Measurements from ENCODE around the gene ZNF431.
"Not testable (repeated sequence)": the region's sequence is repeated elsewhere in the genome, so short reads cannot be mapped to it uniquely, and the experiment has no call there.

The ZNF431 gene

DNA sequence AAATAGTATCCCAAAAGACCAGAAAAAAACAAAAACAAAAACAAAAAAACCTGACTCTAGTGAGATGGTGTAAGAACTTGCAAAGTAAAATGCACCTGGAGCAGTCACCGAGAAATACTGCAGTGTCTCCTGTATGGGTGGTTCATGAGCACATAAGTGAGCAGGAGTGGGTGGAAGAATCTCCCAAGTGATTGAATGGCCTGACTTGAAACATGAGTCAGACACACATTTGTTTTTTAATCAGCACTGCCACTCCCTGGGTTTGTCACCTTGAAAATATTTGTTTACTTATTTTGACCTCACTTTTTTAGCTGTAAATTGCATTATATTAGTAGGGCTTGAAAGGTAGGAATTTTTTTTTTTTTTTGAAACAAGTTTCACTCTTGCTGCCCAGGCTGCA lies 2.0 kb downstream of the ZNF431 start:
- no peak for FAIRE-seq
- no peak for DNase-seq (ENCODE audit: insufficient read length, low spot score)

- no peak for FAIRE-seq
- no peak for DNase-seq (ENCODE audit: insufficient read length, low spot score)
Observed at GRCh38 chr19:21147540-21147939, 5.7 kb downstream of the ZNF431 start.

GRCh38 chr19:21148681-21149080 lies 6.8 kb downstream of the ZNF431 start:
- no peak for FAIRE-seq
- DNase-seq (ENCODE audit: insufficient read length, low spot score) = no peak

DNA sequence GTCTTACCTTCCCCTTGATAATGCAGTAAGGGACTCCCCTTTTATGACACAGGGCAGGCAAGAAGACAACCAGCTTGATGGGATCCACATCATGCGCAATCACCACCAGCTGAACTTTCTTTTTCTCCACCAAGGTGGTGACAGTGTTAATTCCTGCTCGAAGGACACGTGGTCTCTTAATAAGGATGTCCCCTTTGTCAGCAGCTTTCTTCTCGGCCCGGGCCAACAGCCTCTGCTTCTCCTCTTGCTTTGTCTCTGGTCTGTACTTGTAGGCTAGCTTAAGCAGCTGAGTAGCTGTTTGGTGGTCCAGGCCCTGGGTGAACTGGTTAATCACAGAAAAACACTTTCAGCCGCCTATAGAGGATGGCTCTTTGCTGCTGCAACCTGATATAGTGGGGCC lies 8.0 kb downstream of the ZNF431 start:
- no peak for FAIRE-seq
- DNase-seq (ENCODE audit: insufficient read length, low spot score) = no peak

DNA sequence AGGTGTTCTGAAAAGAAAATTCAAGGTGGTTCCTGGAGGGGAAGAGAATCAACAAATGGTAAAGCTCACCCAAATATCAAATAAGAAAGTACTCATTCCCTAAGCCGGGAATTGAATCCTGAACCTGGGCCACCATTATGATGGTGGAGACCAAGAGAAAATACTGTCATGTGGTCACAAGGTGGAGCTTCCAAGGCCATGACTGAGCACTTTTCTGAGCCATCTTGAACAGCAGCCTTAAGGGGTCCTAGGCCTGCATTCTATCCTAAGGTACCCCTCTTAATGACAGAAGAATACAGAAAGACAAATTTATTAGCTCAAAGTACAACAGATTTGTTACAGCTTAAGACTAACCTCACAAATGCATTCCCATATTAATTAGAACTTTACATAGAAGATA lies 9.6 kb downstream of the ZNF431 start:
- FAIRE-seq (no peak), DNase-seq (ENCODE audit: insufficient read length, low spot score) (no peak)

GRCh38 chr19:21158523-21159135 lies 16.8 kb downstream of the ZNF431 start:
- no peak for DNase-seq (ENCODE audit: insufficient read length, low spot score)
- no peak for FAIRE-seq

GRCh38 chr19:21164541-21164940 lies 22.7 kb downstream of the ZNF431 start:
- DNase-seq (ENCODE audit: insufficient read length, low spot score) (no peak), FAIRE-seq (no peak)

DNA sequence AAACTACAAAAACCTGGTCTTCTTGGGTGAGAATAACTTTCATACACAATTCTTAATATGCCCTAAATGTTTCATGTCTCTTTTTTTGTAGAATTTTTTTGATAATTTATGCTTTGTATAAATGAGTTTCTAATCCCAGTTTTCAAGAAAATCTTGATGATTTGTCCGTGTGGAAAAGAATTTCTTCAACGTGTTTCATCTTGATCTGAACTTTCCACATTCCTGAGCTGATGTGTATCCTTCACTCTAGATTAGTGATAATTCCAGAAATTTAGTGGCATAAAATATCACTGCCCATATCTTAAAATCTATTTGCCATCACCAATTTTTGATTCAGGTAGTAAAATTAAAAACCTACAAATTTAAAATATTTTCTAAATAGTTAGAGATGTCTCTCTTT lies 24.6 kb downstream of the ZNF431 start:
- FAIRE-seq = no peak
- DNase-seq (ENCODE audit: insufficient read length, low spot score) = no peak

DNA sequence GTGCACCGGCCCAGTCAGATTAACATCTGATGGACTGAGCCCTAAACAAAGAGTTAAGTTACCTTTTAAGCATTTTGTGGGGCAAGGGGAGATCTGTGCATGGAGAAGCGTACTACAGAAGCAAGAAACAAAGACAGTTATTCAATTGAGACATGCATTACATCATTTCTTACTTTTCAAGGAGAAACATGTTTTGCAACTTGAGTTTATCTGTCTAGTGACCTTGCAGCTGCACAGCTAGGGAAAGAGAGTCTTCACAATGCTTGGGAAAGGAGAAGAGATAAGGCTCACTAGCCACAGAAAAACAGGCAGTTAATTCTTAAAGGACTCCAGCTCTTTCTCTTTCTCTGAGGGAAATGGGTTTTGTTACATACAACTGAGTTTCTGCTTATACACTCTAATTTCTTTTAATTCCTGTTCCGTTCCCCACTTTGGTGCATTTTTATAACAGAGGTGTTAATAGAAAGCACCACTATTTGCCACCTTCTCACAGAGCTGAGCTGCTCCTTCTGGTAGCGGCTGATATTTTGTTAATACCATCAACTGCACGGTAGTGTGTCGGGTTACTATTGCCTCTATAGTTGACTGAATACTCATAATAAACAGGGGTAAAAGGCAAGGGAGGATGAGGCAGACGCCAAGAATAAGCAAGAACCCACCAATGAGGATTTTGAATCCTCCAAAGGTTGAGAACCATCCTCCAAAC lies 55.9 kb downstream of the ZNF431 start:
- DNase-seq (ENCODE audit: insufficient read length, low spot score) = no peak
- no peak for FAIRE-seq

DNA sequence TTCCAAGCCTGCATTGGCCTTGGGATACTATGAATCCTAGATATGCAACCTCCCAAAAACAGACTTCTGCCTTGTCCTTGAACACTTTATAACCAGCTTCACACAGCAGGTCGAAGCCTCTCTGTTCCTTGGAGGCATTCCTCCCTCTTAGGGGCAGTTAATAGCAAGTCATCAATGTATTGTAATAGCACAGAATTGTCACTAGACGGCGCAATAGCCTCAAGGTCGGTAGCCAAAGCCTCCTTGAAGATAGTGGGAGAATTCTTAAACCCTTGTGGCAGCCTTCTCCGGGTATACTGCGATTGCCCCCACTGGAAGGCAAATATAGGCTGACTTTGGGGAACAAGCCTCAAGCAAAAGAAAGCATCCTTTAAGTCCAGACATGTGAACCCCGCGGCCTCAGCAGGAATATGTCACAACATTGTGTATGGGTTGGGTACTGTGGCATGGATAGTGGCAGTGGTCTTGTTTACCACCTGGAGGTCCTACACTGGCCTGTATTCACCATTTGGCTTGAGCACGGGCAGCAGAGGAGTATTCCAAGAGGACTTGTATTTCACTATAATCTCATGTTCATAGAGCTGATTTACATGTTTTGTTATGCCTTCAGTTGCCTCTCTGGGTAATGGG lies 61.1 kb downstream of the ZNF431 start:
- DNase-seq (ENCODE audit: insufficient read length, low spot score) = no peak

DNA sequence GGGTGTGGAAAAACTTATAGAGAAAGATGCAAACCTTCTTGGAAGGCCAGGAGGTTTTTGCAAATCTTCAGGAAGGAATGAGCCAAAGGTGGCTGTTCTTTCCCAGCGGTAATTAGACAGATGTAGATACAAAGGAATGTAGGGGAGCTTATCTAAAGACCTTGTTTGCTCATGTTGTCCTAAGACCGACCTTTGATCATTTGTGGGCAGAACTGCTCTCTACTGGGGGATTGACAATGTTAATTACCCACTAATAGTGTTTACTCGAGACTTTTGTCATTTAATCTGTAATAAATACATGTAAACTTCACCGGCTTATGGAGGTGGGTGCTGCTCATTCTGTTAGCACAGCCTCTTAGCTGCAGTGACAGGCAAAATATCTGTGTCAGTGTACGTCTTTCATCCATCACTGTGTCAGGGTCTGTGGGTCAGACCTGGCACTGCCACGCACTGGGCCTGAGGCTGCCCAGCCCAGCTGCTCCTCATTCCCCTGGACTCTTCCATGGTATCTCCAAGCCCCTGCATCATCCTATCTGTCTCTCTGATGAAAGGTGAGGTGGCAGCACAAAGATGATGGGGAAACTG lies 68.3 kb downstream of the ZNF431 start:
- no peak for FAIRE-seq
- DNase-seq (ENCODE audit: insufficient read length, low spot score) = no peak

More for the DNA sequence above, 61.1 kb downstream of the ZNF431 start:
- FAIRE-seq = no peak

GRCh38 chr19:21221693-21222092 lies 79.9 kb downstream of the ZNF431 start:
- DNase-seq (ENCODE audit: insufficient read length, low spot score) (no peak), FAIRE-seq (no peak)

GRCh38 chr19:21229938-21230337 lies 88.1 kb downstream of the ZNF431 start:
- FAIRE-seq; DNase-seq (ENCODE audit: insufficient read length, low spot score): not testable (repeated sequence)

- DNase-seq (ENCODE audit: insufficient read length, low spot score) = no peak
- no peak for FAIRE-seq
Observed at GRCh38 chr19:21233691-21234090, 91.9 kb downstream of the ZNF431 start.

GRCh38 chr19:21236751-21237150 lies 94.9 kb downstream of the ZNF431 start:
- DNase-seq (ENCODE audit: insufficient read length, low spot score); FAIRE-seq: not testable (repeated sequence)

GRCh38 chr19:21238670-21239069 lies 96.8 kb downstream of the ZNF431 start:
- FAIRE-seq = no peak
- DNase-seq (ENCODE audit: insufficient read length, low spot score) = no peak

All from GM19239 (cell line).